MCF 10A (cell line): ENCODE measurements around the gene RBM20. TPM values are rescaled to one million over a fixed set of nuclear protein-coding genes. Genes with fewer than 3 reads are reported as not detected.

Experiments used
- BruUV-seq: library from RNA; stranded (reverse); fragments of 400-500 nt; replicated peaks from 2 replicates; lab custom pipeline; 2021; lab: Mats Ljungman, UMichigan
- CTCF ChIA-PET: fragments of 300-600 bp; sonication (Branson Sonifier 250); formaldehyde crosslinking; extraction: SDS; loops from one replicate; lab custom pipeline; 2021; ENCODE audit warnings: antibody characterized with exemption, inconsistent platforms; lab: Yijun Ruan, JAX
- POLR2A ChIA-PET: fragments of 300-600, 350-650 bp; sonication (Branson Sonifier 250); formaldehyde crosslinking; extraction: SDS; loops from one replicate; lab custom pipeline; 2020; ENCODE audit warnings: antibody characterized with exemption, inconsistent platforms; lab: Yijun Ruan, JAX
- DNase-seq: peaks from one replicate; pipeline ENCODE4 v3.0.0-alpha.2; 2018; ENCODE audit not compliant: unreplicated experiment
- H3K27ac Mint-ChIP-seq: one replicate; pipeline ENCODE4 v1.8.0; 2022; ENCODE audit warnings: mild to moderate bottlenecking, low read depth, mixed read lengths; ENCODE audit not compliant: unreplicated experiment
- H3K27me3 Mint-ChIP-seq: one replicate; pipeline ENCODE4 v1.8.0; 2022; ENCODE audit warnings: mixed read lengths; ENCODE audit not compliant: insufficient read depth, unreplicated experiment
- H3K36me3 Mint-ChIP-seq: one replicate; pipeline ENCODE4 v1.8.0; 2022; ENCODE audit warnings: mild to moderate bottlenecking, moderate library complexity, mixed read lengths; ENCODE audit not compliant: insufficient read depth, unreplicated experiment
- H3K4me1 Mint-ChIP-seq: one replicate; pipeline ENCODE4 v1.8.0; 2022; ENCODE audit warnings: mixed read lengths; ENCODE audit not compliant: insufficient read depth, unreplicated experiment
- H3K4me3 Mint-ChIP-seq: one replicate; pipeline ENCODE4 v1.8.0; 2022; ENCODE audit warnings: mild to moderate bottlenecking, moderate library complexity, mixed read lengths; ENCODE audit not compliant: unreplicated experiment
- H3K9me3 Mint-ChIP-seq: one replicate; pipeline ENCODE4 v1.8.0; 2022; ENCODE audit warnings: mixed read lengths; ENCODE audit not compliant: unreplicated experiment
- intact Hi-C: fragments of 100-400 bp; cut with micrococcal nuclease; formaldehyde crosslinking; loops from 2 replicates; pipeline ENCODE4 v1.14.1; 2022
- total RNA-seq: library from RNA; stranded (reverse); gene quantifications from 2 replicates; pipeline ENCODE4 v1.2.3, GENCODE V29; 2022
- TF ChIP-seq, protein P1 (sequence below): fragments of 200-600 bp; IDR thresholded peaks from one replicate; pipeline ENCODE4 v1.8.0; 2022; ENCODE audit warnings: antibody characterized with exemption, mild to moderate bottlenecking; ENCODE audit not compliant: unreplicated experiment

RBM20 gene
- total RNA-seq, 1 experiment from 2014 or later: not detected

- Mint-ChIP-seq H3K27me3 (no peaks in the 10 kb centered on the region), H3K9me3 (no peaks in the 10 kb centered on the region), H3K36me3 (no peaks in the 10 kb centered on the region), H3K4me1 (peaks cover 22% of the 10 kb centered on the region), H3K4me3 (no peak overlapping the region), H3K27ac (no peak overlapping the region)
- no TSS peak for BruUV-seq
- POLR2A ChIA-PET: interaction anchor here (1.9 kb wide), 1 partner anchor 10 kb away, joined by 10 read pairs; no protein-coding TSS in a partner anchor
- DNase-seq: no peak
- CTCF ChIA-PET: interaction anchor here (0.9 to 3.4 kb wide), 2 partner anchors 15 to 21 kb away, joined by 3 to 15 read pairs; no protein-coding TSS in a partner anchor
- intact Hi-C loops: no loop called here
- TF ChIP-seq, protein P1, sequence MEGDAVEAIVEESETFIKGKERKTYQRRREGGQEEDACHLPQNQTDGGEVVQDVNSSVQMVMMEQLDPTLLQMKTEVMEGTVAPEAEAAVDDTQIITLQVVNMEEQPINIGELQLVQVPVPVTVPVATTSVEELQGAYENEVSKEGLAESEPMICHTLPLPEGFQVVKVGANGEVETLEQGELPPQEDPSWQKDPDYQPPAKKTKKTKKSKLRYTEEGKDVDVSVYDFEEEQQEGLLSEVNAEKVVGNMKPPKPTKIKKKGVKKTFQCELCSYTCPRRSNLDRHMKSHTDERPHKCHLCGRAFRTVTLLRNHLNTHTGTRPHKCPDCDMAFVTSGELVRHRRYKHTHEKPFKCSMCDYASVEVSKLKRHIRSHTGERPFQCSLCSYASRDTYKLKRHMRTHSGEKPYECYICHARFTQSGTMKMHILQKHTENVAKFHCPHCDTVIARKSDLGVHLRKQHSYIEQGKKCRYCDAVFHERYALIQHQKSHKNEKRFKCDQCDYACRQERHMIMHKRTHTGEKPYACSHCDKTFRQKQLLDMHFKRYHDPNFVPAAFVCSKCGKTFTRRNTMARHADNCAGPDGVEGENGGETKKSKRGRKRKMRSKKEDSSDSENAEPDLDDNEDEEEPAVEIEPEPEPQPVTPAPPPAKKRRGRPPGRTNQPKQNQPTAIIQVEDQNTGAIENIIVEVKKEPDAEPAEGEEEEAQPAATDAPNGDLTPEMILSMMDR: no peak
Measured at GRCh38 chr10:110631934-110632333, 12.2 kb upstream of the RBM20 start.

- ChIA-PET POLR2A (interaction anchor here (0.7 to 1.9 kb wide), 6 partner anchors 9 to 286 kb away, joined by 3 to 10 read pairs (median 5); partner anchors contain the start of genes BBIP1 and SHOC2), CTCF (interaction anchor here (0.6 to 3.4 kb wide), 6 partner anchors 16 to 1863 kb away, joined by 3 to 15 read pairs (median 4); no protein-coding TSS in a partner anchor)
- TF ChIP-seq, protein P1: no peak
- intact Hi-C loops: no loop called here
- no peaks in the 10 kb centered on the region for H3K36me3 Mint-ChIP-seq
- peak overlapping the region; percentile 27 for H3K27ac Mint-ChIP-seq
- no peaks in the 10 kb centered on the region for H3K9me3 Mint-ChIP-seq
- H3K4me3 Mint-ChIP-seq: no peak overlapping the region
- no peaks in the 10 kb centered on the region for H3K27me3 Mint-ChIP-seq
- peaks cover 22% of the 10 kb centered on the region for H3K4me1 Mint-ChIP-seq
- no TSS peak for BruUV-seq
- DNase-seq: peak; percentile 89
Measured at GRCh38 chr10:110632591-110633215, 11.4 kb upstream of the RBM20 start.

- Mint-ChIP-seq H3K27me3 (no peaks in the 10 kb centered on the region), H3K36me3 (no peaks in the 10 kb centered on the region), H3K4me1 (peaks cover 17% of the 10 kb centered on the region), H3K9me3 (no peaks in the 10 kb centered on the region), H3K4me3 (no peak overlapping the region), H3K27ac (no peak overlapping the region)
- POLR2A ChIA-PET: no interaction called here
- TF ChIP-seq, protein P1: no peak
- CTCF ChIA-PET: interaction anchor here (1.7 to 2.1 kb wide), 2 partner anchors 24 to 37 kb away, joined by 7 to 10 read pairs; no protein-coding TSS in a partner anchor
- no TSS peak for BruUV-seq
- intact Hi-C loops: no loop called here
- peak; percentile 47 for DNase-seq
Measured at GRCh38 chr10:110634527-110635209, 9.5 kb upstream of the RBM20 start.

DNA sequence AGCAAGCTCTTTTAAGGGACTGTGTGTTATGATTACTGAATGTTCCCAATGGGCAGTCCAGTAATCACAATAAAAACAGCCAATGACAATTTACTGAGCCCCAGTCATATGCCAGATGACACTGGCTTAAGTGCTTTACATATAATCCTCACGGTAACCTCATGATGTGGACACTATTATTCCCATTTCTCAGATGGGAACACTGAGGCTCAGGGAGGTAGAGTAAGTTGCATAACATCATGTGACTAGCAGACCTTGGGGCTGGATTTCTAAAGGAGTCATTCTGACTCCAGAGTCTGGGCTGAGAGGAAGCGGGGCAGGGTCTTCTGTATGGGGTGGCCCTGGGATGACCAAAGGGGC is 7.6 kb upstream of the RBM20 start:
- intact Hi-C loops: no loop called here
- peaks cover 19% of the 10 kb centered on the region for H3K4me1 Mint-ChIP-seq
- ChIA-PET CTCF (interaction anchor here (0.5 to 1.3 kb wide), 3 partner anchors 20 to 135 kb away, joined by 4 to 8 read pairs (median 4); no protein-coding TSS in a partner anchor), POLR2A (no interaction called here)
- H3K27ac Mint-ChIP-seq: no peak overlapping the region
- BruUV-seq: no TSS peak
- no peaks in the 10 kb centered on the region for H3K9me3 Mint-ChIP-seq
- H3K4me3 Mint-ChIP-seq: no peak overlapping the region
- H3K36me3 Mint-ChIP-seq: no peaks in the 10 kb centered on the region
- no peak for DNase-seq
- peaks cover 9% of the 10 kb centered on the region for H3K27me3 Mint-ChIP-seq
- TF ChIP-seq, protein P1: no peak
